ENCODE data around the gene BCKDK.
"Not testable (repeated sequence)": the region's sequence is repeated elsewhere in the genome, so short reads cannot be mapped to it uniquely, and the experiment has no call there.

BCKDK gene

GRCh38 chr16:31099860-31100638 is 8.1 kb upstream of the BCKDK start:
- no peak for DNase-seq (ENCODE audit: low spot score)

DNA sequence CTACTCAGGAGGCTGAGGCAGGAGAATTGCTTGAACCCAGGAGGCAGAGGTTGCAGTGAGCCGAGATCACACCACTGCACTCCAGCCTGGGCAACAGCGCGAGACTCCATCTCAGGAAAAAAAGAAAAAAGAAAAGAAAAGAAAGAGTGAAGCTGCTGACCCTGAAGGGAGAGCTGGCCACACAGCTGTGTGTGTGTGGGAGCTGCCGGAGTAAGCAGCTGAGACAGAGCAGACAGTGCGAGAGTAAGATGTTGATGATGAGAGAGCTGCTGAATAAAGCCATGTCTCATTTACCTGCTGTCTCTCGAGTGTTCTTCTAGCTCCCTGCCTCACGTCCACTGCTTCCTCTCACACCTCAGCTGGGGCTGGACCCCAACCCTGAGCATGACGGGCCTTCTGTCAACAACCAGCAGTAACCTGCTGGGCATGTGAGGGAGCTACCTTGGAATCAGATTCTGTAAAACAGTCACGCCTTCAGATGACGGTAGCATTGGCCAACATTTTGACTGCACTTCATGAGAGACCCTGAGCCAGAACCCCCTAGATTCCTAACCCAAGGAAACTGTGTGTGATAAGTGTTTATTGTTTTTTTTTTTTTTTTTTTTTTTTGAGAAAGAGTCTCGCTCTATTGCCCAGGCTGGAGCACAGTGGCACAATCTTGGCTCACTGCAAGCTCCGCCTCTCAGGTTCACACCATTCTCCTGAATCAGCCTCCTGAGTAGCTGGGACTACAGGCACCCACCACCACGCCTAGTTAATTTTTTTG is 7.1 kb upstream of the BCKDK start:
- DNase-seq (ENCODE audit: low spot score) = not testable (repeated sequence)

DNA sequence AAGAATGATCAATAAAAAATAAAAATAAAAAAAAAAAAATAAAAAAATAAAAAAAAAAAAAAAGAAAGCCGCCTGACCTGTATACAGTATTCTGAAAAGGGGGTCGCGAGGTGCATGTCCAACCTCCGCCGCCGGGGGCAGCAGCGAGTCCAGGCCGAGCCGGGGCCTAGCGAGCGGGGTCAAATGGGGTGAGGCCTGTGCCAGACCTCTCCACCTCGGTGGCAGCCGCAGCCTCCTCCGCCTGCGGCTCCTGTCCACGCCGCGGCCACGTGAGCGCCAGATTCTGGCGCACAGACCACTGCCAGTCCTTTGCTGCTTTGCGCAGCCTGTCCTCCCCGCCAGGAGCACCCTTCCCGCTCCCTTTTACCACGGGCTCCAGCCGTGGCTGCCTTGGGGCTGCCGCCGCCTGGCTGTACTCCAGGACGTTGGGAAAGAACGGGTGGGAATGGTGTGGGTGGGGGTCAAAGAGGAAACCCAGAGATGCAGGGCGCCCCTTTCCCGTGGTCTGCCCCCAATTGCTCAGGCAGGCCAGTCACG is 2.4 kb upstream of the BCKDK start:
- peak; percentile 53 for DNase-seq (ENCODE audit: low spot score)

DNA sequence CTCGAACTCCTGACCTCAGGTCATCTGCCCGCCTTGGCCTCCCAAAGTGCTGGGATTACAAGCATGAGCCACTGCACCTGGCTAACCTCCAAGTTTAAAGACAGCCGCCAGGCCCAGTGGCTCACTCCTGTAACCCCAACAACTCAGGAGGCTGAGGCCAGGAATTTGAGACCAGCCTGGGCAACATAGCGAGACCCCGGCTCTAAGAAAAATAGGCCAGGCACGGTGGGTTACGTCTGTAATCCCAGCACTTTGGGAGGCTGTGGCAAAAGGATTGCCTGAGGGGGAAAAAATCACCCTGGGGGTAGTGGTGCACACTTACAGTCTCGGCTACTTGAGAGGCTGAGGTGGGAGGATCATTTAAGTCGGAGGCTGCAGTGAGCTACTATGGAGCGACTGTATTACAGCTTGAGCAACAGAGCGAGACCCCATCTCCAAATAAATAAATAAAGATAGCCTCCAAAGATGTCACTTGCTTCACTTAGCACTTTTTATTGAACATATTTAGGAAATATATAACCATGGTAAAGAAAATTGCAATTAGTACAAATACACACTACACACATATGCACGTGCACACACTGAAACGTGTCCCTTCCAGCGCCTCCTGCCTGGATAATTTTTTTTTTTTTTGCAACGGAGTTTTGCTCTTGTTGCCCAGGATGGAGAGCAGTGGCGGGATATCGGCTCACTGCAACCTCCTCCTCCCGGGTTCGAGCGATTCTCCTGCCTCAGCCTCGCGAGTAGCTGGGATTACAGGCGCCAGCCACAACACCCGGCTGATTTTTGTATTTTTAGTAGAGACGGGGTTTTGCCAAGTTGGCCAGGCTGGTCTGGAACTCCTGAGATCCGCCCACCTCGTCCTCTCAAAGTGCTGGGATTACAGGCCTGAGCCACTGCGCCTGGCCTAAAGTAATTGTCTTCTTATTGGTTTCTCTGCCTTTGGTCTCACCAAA is 1.4 kb upstream of the BCKDK start:
- DNase-seq (ENCODE audit: low spot score) = no peak

DNA sequence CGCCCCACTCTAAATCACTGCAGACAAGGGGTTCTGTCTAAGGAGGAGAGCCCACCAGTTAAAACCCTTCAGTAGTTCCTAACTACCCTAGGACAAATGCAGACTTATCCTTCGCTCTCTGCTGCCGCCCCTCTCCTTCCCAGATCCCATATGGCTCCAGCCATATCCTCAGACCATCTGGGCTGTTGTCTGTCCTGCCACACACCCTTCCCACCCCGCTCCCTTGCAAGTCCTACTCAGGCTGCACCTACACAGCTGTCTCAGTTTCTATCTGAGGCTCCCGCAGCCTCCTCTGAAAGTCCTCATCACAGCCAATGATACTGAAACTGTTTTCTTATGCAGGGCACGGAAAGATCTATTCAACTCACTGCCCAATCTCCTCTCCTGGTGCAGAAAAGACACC is 720 bp upstream of the BCKDK start:
- no peak for DNase-seq (ENCODE audit: low spot score)

GRCh38 chr16:31108794-31109558 is 790 bp downstream of the BCKDK start:
- DNase-seq (ENCODE audit: low spot score) = no peak

DNA sequence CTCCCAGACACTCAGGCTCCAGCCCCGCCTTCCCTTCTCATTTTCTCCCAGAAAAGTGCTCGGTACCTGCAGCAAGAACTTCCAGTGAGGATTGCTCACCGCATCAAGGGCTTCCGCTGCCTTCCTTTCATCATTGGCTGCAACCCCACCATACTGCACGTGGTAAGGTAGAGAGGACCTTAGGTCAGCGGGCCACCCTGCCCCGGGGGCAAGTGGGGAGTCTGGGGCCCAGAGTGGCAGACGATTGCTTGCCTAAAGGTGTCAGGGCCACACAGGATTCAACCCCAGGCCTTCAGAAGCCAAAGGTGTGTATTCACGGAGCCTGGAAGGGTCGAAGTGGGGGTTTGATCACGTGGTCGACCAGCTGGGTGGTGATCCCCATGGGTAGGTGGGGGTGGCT is 1.4 kb downstream of the BCKDK start:
- DNase-seq (ENCODE audit: low spot score) = no peak

DNA sequence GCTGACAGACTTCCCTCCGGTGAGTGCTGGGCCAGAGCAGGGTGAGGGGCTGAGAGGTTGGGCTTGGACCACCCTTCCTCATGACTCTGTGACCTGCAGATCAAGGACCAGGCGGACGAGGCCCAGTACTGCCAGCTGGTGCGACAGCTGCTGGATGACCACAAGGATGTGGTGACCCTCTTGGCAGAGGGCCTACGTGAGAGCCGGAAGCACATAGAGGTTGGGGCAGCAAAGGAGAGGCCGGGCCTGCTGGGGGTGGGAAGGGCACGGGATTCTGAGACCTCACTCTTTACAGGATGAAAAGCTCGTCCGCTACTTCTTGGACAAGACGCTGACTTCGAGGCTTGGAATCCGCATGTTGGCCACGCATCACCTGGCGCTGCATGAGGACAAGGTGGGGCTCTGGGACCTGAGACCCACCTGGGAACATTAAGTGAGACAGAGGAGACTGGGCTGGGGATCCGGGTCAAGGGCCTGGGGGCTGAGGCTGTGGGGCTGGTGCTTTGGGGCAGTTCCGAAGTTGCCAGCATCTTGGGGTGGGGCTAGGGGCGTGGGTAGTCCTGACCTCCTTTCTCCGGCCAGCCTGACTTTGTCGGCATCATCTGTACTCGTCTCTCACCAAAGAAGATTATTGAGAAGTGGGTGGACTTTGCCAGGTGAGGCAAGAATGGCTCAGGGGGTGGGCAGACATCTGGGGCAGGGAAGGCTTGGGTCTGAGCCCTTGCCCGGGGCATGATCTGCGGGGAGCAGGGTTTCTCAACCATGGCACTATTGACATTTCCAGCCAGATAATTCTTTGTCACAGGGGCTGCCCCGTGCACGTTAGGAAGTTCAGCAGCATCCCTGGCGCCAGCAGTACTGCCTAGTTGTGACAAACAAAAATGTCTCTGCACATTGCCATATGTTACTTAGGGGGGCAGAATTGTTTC is 2.2 kb downstream of the BCKDK start:
- no peak for DNase-seq (ENCODE audit: low spot score)

- no peak for DNase-seq (ENCODE audit: low spot score)
Observed at GRCh38 chr16:31111881-31112466, 3.8 kb downstream of the BCKDK start.

DNA sequence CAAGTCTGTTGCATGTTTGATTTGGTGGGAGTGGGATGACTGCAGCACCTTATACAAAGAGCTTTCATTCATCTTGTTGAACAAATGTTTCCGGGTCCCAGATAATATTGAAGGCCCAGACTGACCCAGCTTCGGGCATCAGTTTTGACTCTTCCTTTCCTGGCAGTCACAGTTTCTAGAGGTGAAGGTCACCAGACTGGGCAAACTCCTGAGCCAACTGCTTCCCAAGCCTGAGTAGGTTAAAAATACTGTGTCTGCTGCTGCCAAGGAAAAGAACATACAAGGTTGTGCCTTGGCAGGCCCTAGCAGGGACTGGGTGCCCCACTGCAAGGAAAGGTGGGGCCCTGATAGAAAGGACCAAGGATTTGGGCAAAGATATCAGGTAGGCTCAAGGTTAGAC is 4.5 kb downstream of the BCKDK start:
- DNase-seq (ENCODE audit: low spot score) = no peak

- DNase-seq (ENCODE audit: low spot score) = peak; percentile 23
Observed at GRCh38 chr16:31113121-31114120, 5.2 kb downstream of the BCKDK start.

- DNase-seq (ENCODE audit: low spot score) = no peak
Observed at GRCh38 chr16:31114468-31114867, 6.3 kb downstream of the BCKDK start.

DNA sequence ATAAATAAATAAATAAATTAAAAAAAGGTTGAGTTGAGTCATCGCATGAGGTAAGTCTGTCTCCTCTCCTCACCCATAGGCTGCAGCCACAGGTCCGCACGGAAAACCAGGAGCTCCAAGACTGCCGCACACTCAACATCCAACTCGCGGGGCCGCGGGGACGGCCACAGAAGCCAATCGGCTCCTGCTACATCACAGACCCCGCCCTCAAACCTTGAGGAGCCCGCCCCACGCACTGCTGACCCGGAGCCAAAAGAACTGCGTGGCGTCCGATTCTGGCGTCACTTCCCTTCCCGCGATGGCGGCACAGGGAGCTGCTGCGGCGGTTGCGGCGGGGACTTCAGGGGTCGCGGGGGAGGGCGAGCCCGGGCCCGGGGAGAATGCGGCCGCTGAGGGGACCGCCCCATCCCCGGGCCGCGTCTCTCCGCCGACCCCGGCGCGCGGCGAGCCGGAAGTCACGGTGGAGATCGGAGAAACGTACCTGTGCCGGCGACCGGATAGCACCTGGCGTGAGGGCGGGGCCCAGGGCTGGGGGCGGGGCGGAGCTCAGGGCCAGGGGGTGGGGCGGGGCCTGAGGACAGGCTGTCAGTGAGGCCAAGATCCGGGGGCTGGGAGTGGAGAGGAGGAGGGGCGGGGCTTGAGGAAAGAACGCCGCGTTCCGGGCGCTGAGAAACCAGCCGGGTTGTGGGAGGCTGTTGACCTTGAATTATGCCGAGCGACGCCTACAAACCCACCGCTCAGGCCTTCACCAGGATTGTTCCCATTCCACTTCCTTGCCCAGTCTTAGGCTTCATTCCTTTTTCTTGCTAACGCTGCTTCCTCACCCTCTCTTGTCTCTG is 9.4 kb downstream of the BCKDK start, which contains the start of gene KAT8:
Gene KAT8 (plus strand): TSS at position 281 of the 839 bp plus-strand sequence. CDS start 18 bp downstream, at position 299.
- peak; percentile 95 for DNase-seq (ENCODE audit: low spot score)

DNA sequence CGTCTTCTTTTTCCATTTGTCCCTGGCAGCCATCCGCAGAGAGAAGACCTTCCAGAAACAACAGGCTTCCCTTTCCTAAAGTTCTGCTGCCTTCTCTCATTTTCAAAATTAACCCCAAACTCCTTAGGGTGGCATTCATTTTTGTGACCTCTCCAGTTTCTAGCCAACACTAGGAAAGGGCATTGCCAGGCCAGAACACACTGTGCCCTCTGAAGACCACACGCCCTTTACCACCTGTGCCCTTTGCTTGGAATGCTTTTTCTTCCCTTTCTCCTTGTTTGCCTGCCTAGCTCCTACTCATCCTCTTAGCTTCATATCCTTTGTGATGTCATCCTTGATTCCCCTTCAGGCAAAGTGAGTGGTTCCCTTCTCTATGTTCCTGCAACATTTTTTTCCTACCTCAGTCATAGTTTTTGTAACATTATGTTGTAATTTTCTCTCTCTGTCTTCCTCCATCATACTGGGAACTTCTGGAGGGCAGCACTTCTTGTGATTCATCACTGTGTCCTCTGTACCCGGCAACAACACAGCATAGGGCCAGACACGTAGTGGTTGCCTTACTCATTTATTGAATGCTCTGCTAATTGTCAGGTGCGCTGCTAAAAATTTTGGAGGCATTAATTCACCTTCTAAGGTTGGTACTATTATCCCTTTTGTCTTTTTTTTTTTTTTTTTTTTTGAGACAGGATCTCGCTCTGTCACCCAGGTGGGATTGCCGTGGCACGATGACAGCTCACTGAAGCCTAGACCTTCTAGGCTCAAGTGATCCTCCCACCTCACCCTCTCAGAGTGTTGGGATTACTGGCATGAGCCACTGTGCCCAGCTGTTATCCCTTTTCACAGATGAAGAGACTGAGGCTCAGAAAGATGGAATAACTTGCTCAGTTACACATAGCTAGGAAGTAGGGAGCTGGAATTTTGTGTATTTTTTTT is 10.3 kb downstream of the BCKDK start:
- DNase-seq (ENCODE audit: low spot score) = no peak

DNA sequence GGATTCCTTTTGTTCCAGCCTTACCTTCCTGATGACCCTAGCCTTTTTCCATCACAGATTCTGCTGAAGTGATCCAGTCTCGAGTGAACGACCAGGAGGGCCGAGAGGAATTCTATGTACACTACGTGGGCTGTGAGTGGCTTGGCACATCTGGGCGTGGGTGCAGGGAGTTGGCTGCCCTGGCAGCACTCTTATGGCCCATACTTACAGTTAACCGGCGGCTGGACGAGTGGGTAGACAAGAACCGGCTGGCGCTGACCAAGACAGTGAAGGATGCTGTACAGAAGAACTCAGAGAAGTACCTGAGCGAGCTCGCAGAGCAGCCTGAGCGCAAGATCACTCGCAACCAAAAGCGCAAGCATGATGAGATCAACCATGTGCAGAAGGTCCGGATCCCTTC is 11.9 kb downstream of the BCKDK start:
- no peak for DNase-seq (ENCODE audit: low spot score)

DNA sequence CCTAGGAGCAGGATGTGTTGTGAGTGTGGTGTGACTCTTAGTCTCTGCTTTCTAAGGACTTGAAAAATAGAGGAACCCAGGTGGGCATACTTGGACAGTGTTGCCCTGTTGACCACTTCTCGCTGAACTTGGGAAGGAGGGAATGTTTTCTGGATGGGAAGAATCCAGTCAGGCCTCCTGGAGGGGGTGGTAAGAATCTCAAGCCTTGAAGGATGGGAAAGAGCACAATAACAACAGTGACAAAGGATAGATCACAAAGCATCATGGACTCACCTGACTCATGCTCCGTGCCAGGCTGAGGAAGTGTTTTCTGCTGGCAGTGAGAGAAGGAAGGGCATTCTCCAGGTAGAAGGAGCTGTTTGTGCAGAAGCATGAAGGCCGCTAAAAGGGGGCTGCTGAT is 17.7 kb downstream of the BCKDK start:
- DNase-seq (ENCODE audit: low spot score) = no peak

All from kidney capillary endothelial cell (primary cell).